Mesendoderm (in vitro differentiated cells): ENCODE measurements around the gene MANEAL.

ENCODE experiments used
- DNase-seq: peaks from one replicate; pipeline ENCODE4 v3.0.0; 2013
- H2AK5ac ChIP-seq: 2 replicates; pipeline ENCODE4 v1.6.1; 2013; ENCODE audit warnings: low read length, inconsistent platforms
- H2BK120ac ChIP-seq: 2 replicates; pipeline ENCODE4 v1.6.1; 2013; ENCODE audit warnings: low read depth, mild to moderate bottlenecking, low read length, moderate library complexity, mixed read lengths
- H2BK15ac ChIP-seq: replicated peaks from 2 replicates; pipeline ENCODE4 v1.6.1; 2013; ENCODE audit warnings: low read depth, mild to moderate bottlenecking, moderate library complexity
- H2BK5ac ChIP-seq: 2 replicates; pipeline ENCODE4 v1.6.1; 2013; ENCODE audit warnings: low read length, inconsistent platforms
- H3K18ac ChIP-seq: 2 replicates; pipeline ENCODE4 v1.6.1; 2013; ENCODE audit warnings: mild to moderate bottlenecking, low read length, mixed read lengths
- H3K23ac ChIP-seq: one replicate; pipeline ENCODE4 v1.6.1; 2013; ENCODE audit warnings: low read length
- H3K27ac ChIP-seq: 2 replicates; pipeline ENCODE4 v1.5.1; 2013; ENCODE audit warnings: low read depth, mild to moderate bottlenecking, inconsistent platforms, low read length, moderate library complexity
- H3K27me3 ChIP-seq: 2 replicates; pipeline ENCODE4 v1.6.1; 2013; ENCODE audit warnings: low read length, control low read depth, mild to moderate bottlenecking, inconsistent platforms; ENCODE audit not compliant: insufficient read depth, poor library complexity
- H3K36me3 ChIP-seq: 2 replicates; pipeline ENCODE4 v1.6.1; 2013; ENCODE audit warnings: low read length, inconsistent platforms; ENCODE audit not compliant: control insufficient read depth, insufficient read depth
- H3K4ac ChIP-seq: one replicate; pipeline ENCODE4 v1.6.1; 2013; ENCODE audit warnings: low read depth, mild to moderate bottlenecking, low read length, moderate library complexity
- H3K4me1 ChIP-seq: 2 replicates; pipeline ENCODE4 v1.6.1; 2013; ENCODE audit warnings: low read depth, low read length, inconsistent platforms; ENCODE audit not compliant: control insufficient read depth
- H3K4me2 ChIP-seq: 2 replicates; pipeline ENCODE4 v1.6.1; 2013; ENCODE audit warnings: low read length
- H3K4me3 ChIP-seq: 2 replicates; pipeline ENCODE4 v1.5.1; 2013; ENCODE audit warnings: mild to moderate bottlenecking, low read length
- H3K56ac ChIP-seq: one replicate; pipeline ENCODE4 v1.6.1; 2013; ENCODE audit warnings: low read length
- H3K79me1 ChIP-seq: 2 replicates; pipeline ENCODE4 v1.6.1; 2013; ENCODE audit warnings: low read length, inconsistent platforms
- H3K79me2 ChIP-seq: 2 replicates; pipeline ENCODE4 v1.6.1; 2013; ENCODE audit warnings: mild to moderate bottlenecking, low read length; ENCODE audit not compliant: control insufficient read depth, insufficient read depth
- H3K9ac ChIP-seq: 2 replicates; pipeline ENCODE4 v1.6.1; 2013; ENCODE audit warnings: low read length, inconsistent platforms
- H4K5ac ChIP-seq: one replicate; pipeline ENCODE4 v1.6.1; 2013; ENCODE audit warnings: low read length
- H4K8ac ChIP-seq: one replicate; pipeline ENCODE4 v1.6.1; 2013; ENCODE audit warnings: low read depth, mild to moderate bottlenecking, control low read depth, low read length, moderate library complexity
- WGBS: extraction: QIAGEN DNeasy Blood & Tissue Kit; methylation state at CpG from one replicate; pipeline ENCODE4 v1.1.7; 2013; ENCODE audit warnings: low lambda C conversion rate, missing lambda C conversion rate; ENCODE audit not compliant: insufficient coverage; ENCODE audit errors: extremely low coverage; 5-methylcytosine and 5-hydroxymethylcytosine counted together

The MANEAL gene

DNA sequence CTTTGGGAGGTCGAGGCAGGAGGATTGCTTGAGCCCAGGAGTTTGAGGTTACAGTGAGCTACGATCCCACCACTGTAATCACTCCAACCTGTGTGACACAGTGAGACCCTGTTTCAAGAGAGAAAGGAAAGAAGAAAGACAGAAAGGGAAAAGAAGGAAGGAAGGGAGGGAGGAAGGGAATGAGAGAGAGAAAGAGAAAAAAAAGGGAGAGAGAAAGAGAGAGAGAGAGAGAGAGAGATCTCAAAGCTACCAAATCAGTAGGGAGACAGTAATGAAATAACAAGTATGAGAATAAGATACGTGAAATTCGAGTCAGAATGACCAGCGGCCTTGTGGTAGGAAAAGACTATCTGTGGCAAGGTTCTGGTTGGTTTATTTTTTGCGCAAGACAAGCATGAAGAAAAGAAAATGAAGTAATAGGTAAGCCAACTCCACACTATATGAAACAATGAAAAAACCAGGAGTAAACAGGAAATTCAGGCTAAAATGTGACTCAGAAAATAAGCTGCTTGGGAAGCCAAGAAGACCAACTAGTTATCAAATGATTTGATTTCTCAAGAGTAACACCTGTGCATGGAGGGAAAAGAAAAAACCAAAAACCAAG lies 56.8 kb downstream of the MANEAL start:
- H4K8ac ChIP-seq, result no peak overlapping the region
- no peak overlapping the region for H4K5ac ChIP-seq
- H2BK5ac ChIP-seq, result no peak overlapping the region
- no peak overlapping the region for H3K56ac ChIP-seq
- no peak overlapping the region for H3K18ac ChIP-seq
- peaks cover 4% of the 10 kb centered on the region for H3K36me3 ChIP-seq
- no peak overlapping the region for H3K9ac ChIP-seq
- H3K79me1 ChIP-seq, result peaks cover 24% of the 10 kb centered on the region
- no peak overlapping the region for H2AK5ac ChIP-seq
- no peak overlapping the region for H2BK15ac ChIP-seq
- H3K27me3 ChIP-seq, result no peaks in the 10 kb centered on the region
- H3K4me2 ChIP-seq, result no peak overlapping the region
- no peak overlapping the region for H3K27ac ChIP-seq
- no CpG with 5 or more reads among the region's 6 CpGs for WGBS
- no peak overlapping the region for H2BK120ac ChIP-seq
- peaks cover 14% of the 10 kb centered on the region for H3K79me2 ChIP-seq
- DNase-seq, result no peak
- H3K4me1 ChIP-seq, result no peaks in the 10 kb centered on the region
- H3K4me3 ChIP-seq, result no peak overlapping the region
- no peak overlapping the region for H3K23ac ChIP-seq
- no peak overlapping the region for H3K4ac ChIP-seq
